ENCODE results near the gene MAML2. TPM values are rescaled to one million over a fixed set of nuclear protein-coding genes. Genes with fewer than 3 reads are reported as not detected.

Gene MAML2
- total and polyA plus RNA-seq, 2 experiments from 2014 or later: 2.0 to 7.1 TPM

DNA sequence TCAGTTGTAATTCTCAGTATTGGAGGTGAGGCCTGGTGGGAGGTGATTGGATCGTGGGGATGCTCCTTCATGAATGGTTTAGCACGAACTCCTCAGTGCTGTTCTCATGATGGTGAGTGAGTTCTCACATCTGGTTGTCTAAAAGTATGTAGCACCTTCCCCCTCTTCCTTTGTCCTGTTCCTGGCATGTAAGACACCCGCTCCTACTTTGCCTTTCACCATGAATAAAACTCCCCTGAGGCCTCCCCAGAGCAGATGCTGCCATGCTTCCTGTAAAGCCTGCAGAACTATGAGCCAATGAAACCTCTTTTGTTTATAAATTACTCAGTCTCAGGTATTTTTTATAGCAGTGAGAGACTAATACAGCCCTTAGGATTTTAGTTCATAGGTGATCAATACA lies 191.5 kb downstream of the MAML2 start (continued):
- no peak for TF ChIP-seq EZH2phosphoT487 (IDR thresholded peaks at IDR 0.05; ENCODE audit: unreplicated experiment)

DNA sequence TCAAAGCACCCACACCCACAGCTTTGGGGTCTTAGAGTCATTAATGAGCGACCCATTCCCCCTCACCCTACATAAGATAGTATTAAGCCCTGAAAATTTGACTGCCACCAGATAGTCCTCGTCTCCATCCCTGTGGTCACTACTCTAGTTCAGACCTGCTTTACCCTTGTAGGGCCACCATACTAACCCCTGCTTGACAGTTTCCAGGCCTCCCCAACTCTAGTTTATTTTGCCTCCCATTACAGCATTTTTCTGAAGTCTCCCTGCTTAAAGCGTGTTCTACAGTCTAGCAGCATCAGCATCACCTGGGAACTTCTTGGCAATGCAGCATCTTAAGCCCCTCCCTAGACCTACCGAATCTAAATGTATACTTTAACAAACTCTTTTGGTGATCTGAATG lies 192.4 kb downstream of the MAML2 start:
- Mint-ChIP-seq H3K4me1 (peaks cover 27% of the 10 kb centered on the region), H3K27me3 (ENCODE audit: insufficient read depth, low read depth, poor library complexity) (no peaks in the 10 kb centered on the region), H3K9me3 (no peaks in the 10 kb centered on the region), H3K36me3 (ENCODE audit: low read depth) (no peaks in the 10 kb centered on the region), H3K4me3 (no peak overlapping the region), H3K27ac (no peak overlapping the region)
- no peaks in the 10 kb centered on the region for H4K20me1 ChIP-seq (replicated peaks; ENCODE audit: insufficient read depth)
- H3K4me3 ChIP-seq: no peak overlapping the region
- H3F3A ChIP-seq (replicated peaks; ENCODE audit: low read depth): no peaks in the 10 kb centered on the region
- H3K27ac ChIP-seq (ENCODE audit: low read depth): no peak overlapping the region
- no peak overlapping the region for H2AFZ ChIP-seq
- no peaks in the 10 kb centered on the region for H3K79me2 ChIP-seq (replicated peaks; ENCODE audit: insufficient read depth)
- H3K36me3 ChIP-seq (ENCODE audit: insufficient read depth): no peaks in the 10 kb centered on the region
- no peak for ATAC-seq
- H3K4me1 ChIP-seq (ENCODE audit: insufficient read depth): peaks cover 44% of the 10 kb centered on the region
- no peak for TF ChIP-seq CREB1 (CRISPR knock-in tag; IDR thresholded peaks at IDR 0.05; ENCODE audit: low read depth)
- TF ChIP-seq, protein P1, sequence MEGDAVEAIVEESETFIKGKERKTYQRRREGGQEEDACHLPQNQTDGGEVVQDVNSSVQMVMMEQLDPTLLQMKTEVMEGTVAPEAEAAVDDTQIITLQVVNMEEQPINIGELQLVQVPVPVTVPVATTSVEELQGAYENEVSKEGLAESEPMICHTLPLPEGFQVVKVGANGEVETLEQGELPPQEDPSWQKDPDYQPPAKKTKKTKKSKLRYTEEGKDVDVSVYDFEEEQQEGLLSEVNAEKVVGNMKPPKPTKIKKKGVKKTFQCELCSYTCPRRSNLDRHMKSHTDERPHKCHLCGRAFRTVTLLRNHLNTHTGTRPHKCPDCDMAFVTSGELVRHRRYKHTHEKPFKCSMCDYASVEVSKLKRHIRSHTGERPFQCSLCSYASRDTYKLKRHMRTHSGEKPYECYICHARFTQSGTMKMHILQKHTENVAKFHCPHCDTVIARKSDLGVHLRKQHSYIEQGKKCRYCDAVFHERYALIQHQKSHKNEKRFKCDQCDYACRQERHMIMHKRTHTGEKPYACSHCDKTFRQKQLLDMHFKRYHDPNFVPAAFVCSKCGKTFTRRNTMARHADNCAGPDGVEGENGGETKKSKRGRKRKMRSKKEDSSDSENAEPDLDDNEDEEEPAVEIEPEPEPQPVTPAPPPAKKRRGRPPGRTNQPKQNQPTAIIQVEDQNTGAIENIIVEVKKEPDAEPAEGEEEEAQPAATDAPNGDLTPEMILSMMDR (conservative IDR thresholded peaks at IDR 0.05; ENCODE audit: low read depth in 2 of 2): no peak
- TF ChIP-seq EZH2 (IDR thresholded peaks at IDR 0.05; ENCODE audit: low read depth, unreplicated experiment): no peak
- TF ChIP-seq JUNB (IDR thresholded peaks at IDR 0.05; ENCODE audit: unreplicated experiment): no peak
- TF ChIP-seq, protein P2, sequence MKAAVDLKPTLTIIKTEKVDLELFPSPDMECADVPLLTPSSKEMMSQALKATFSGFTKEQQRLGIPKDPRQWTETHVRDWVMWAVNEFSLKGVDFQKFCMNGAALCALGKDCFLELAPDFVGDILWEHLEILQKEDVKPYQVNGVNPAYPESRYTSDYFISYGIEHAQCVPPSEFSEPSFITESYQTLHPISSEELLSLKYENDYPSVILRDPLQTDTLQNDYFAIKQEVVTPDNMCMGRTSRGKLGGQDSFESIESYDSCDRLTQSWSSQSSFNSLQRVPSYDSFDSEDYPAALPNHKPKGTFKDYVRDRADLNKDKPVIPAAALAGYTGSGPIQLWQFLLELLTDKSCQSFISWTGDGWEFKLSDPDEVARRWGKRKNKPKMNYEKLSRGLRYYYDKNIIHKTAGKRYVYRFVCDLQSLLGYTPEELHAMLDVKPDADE (IDR thresholded peaks at IDR 0.05): no peak
- TF ChIP-seq, protein P3, sequence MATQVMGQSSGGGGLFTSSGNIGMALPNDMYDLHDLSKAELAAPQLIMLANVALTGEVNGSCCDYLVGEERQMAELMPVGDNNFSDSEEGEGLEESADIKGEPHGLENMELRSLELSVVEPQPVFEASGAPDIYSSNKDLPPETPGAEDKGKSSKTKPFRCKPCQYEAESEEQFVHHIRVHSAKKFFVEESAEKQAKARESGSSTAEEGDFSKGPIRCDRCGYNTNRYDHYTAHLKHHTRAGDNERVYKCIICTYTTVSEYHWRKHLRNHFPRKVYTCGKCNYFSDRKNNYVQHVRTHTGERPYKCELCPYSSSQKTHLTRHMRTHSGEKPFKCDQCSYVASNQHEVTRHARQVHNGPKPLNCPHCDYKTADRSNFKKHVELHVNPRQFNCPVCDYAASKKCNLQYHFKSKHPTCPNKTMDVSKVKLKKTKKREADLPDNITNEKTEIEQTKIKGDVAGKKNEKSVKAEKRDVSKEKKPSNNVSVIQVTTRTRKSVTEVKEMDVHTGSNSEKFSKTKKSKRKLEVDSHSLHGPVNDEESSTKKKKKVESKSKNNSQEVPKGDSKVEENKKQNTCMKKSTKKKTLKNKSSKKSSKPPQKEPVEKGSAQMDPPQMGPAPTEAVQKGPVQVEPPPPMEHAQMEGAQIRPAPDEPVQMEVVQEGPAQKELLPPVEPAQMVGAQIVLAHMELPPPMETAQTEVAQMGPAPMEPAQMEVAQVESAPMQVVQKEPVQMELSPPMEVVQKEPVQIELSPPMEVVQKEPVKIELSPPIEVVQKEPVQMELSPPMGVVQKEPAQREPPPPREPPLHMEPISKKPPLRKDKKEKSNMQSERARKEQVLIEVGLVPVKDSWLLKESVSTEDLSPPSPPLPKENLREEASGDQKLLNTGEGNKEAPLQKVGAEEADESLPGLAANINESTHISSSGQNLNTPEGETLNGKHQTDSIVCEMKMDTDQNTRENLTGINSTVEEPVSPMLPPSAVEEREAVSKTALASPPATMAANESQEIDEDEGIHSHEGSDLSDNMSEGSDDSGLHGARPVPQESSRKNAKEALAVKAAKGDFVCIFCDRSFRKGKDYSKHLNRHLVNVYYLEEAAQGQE (IDR thresholded peaks at IDR 0.05; ENCODE audit: unreplicated experiment): no peak
- no peak for TF ChIP-seq EZH2phosphoT487 (IDR thresholded peaks at IDR 0.05; ENCODE audit: unreplicated experiment)
- no peak for TF ChIP-seq ZNF114 (CRISPR knock-in tag; IDR thresholded peaks at IDR 0.05)
- TF ChIP-seq ZNF331 (CRISPR knock-in tag; IDR thresholded peaks at IDR 0.05; ENCODE audit: low read depth): no peak
- TF ChIP-seq, protein P4, sequence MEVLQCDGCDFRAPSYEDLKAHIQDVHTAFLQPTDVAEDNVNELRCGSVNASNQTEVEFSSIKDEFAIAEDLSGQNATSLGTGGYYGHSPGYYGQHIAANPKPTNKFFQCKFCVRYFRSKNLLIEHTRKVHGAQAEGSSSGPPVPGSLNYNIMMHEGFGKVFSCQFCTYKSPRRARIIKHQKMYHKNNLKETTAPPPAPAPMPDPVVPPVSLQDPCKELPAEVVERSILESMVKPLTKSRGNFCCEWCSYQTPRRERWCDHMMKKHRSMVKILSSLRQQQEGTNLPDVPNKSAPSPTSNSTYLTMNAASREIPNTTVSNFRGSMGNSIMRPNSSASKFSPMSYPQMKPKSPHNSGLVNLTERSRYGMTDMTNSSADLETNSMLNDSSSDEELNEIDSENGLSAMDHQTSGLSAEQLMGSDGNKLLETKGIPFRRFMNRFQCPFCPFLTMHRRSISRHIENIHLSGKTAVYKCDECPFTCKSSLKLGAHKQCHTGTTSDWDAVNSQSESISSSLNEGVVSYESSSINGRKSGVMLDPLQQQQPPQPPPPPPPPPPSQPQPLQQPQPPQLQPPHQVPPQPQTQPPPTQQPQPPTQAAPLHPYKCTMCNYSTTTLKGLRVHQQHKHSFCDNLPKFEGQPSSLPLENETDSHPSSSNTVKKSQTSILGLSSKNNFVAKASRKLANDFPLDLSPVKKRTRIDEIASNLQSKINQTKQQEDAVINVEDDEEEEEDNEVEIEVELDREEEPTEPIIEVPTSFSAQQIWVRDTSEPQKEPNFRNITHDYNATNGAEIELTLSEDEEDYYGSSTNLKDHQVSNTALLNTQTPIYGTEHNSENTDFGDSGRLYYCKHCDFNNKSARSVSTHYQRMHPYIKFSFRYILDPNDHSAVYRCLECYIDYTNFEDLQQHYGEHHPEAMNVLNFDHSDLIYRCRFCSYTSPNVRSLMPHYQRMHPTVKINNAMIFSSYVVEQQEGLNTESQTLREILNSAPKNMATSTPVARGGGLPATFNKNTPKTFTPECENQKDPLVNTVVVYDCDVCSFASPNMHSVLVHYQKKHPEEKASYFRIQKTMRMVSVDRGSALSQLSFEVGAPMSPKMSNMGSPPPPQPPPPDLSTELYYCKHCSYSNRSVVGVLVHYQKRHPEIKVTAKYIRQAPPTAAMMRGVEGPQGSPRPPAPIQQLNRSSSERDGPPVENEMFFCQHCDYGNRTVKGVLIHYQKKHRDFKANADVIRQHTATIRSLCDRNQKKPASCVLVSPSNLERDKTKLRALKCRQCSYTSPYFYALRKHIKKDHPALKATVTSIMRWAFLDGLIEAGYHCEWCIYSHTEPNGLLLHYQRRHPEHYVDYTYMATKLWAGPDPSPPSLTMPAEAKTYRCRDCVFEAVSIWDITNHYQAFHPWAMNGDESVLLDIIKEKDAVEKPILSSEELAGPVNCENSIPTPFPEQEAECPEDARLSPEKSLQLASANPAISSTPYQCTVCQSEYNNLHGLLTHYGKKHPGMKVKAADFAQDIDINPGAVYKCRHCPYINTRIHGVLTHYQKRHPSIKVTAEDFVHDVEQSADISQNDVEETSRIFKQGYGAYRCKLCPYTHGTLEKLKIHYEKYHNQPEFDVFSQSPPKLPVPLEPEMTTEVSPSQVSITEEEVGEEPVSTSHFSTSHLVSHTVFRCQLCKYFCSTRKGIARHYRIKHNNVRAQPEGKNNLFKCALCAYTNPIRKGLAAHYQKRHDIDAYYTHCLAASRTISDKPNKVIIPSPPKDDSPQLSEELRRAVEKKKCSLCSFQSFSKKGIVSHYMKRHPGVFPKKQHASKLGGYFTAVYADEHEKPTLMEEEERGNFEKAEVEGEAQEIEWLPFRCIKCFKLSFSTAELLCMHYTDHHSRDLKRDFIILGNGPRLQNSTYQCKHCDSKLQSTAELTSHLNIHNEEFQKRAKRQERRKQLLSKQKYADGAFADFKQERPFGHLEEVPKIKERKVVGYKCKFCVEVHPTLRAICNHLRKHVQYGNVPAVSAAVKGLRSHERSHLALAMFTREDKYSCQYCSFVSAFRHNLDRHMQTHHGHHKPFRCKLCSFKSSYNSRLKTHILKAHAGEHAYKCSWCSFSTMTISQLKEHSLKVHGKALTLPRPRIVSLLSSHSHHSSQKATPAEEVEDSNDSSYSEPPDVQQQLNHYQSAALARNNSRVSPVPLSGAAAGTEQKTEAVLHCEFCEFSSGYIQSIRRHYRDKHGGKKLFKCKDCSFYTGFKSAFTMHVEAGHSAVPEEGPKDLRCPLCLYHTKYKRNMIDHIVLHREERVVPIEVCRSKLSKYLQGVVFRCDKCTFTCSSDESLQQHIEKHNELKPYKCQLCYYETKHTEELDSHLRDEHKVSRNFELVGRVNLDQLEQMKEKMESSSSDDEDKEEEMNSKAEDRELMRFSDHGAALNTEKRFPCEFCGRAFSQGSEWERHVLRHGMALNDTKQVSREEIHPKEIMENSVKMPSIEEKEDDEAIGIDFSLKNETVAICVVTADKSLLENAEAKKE (CRISPR knock-in tag; IDR thresholded peaks at IDR 0.05): no peak
- TF ChIP-seq NANOG (IDR thresholded peaks at IDR 0.05; ENCODE audit: borderline replicate concordance): no peak
- H3K4me2 ChIP-seq: no peak overlapping the region
- H3K9me2 ChIP-seq (ENCODE audit: insufficient read depth): no peaks in the 10 kb centered on the region
- no peaks in the 10 kb centered on the region for H3K27me3 ChIP-seq (ENCODE audit: insufficient read depth)
- DNase-seq (ENCODE audit: low spot score): no peak

Measured in GM23338 (cell line).